ENCODE results near the gene B3GNT9. TPM values are rescaled to one million over a fixed set of nuclear protein-coding genes. Genes with fewer than 3 reads are reported as not detected.

The B3GNT9 gene
- total RNA-seq, 1 donor from 2014 or later: 12.8 TPM

DNA sequence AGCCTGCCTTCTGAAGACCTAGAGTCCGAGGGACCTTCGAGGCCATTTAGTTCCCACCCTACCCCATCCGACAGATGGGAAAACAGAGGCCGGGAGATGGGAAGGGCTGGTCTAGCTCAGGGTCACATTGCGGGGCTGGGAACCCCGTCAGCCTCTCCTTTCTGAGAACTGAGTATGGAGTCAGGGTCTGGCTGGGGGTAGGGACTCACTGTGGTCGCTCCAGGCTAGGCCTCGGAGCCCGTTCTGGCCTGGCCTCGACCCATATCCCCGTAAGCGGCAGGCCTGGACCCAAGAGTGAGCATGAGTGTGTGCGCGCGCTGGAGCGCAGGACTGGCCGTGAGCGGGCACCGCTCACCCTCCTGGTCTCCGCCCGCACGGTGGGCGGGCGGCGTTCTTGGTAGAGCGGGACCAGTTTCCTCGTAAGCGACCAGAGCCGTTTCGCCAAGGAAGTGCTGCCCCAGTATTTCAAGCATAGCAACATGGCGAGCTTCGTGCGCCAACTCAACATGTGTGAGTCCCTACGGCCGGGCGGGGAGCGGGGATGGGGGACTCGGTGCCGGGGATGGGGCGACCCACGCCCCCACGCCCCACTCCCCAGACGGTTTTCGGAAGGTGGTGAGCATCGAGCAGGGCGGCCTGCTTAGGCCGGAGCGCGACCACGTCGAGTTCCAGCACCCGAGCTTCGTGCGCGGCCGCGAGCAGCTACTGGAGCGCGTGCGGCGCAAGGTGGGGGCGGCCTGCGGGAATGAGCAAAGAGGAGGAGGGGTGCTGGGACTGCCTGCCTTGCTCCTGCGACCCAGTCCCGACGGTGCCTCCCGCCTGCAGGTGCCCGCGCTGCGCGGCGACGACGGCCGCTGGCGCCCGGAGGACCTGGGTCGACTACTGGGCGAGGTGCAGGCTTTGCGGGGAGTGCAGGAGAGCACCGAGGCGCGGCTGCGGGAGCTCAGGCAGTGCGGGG lies 14.6 kb upstream of the B3GNT9 start:
- TF ChIP-seq POLR2AphosphoS5 (IDR thresholded peaks at IDR 0.05; ENCODE audit: insufficient read depth in 1 of 2, low read depth in 1 of 2): no peak
- TF ChIP-seq POLR2A (IDR thresholded peaks at IDR 0.05): no peak
- TF ChIP-seq, protein P1, sequence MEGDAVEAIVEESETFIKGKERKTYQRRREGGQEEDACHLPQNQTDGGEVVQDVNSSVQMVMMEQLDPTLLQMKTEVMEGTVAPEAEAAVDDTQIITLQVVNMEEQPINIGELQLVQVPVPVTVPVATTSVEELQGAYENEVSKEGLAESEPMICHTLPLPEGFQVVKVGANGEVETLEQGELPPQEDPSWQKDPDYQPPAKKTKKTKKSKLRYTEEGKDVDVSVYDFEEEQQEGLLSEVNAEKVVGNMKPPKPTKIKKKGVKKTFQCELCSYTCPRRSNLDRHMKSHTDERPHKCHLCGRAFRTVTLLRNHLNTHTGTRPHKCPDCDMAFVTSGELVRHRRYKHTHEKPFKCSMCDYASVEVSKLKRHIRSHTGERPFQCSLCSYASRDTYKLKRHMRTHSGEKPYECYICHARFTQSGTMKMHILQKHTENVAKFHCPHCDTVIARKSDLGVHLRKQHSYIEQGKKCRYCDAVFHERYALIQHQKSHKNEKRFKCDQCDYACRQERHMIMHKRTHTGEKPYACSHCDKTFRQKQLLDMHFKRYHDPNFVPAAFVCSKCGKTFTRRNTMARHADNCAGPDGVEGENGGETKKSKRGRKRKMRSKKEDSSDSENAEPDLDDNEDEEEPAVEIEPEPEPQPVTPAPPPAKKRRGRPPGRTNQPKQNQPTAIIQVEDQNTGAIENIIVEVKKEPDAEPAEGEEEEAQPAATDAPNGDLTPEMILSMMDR (IDR thresholded peaks at IDR 0.05): no peak
- DNase-seq (ENCODE audit: extremely low spot score in 2 of 2): no peak
- Histone ChIP-seq H3K4me3 (peak overlapping the region; percentile 44 to 45), H3K9me3 (no peaks in the 10 kb centered on the region), H3K36me3 (no peaks in the 10 kb centered on the region), H3K27ac (peak overlapping the region; percentile 76), H3K4me1 (peaks cover 65% of the 10 kb centered on the region), H3K27me3 (no peaks in the 10 kb centered on the region)
- intact Hi-C loops (cut with DNase I): no loop called here

DNA sequence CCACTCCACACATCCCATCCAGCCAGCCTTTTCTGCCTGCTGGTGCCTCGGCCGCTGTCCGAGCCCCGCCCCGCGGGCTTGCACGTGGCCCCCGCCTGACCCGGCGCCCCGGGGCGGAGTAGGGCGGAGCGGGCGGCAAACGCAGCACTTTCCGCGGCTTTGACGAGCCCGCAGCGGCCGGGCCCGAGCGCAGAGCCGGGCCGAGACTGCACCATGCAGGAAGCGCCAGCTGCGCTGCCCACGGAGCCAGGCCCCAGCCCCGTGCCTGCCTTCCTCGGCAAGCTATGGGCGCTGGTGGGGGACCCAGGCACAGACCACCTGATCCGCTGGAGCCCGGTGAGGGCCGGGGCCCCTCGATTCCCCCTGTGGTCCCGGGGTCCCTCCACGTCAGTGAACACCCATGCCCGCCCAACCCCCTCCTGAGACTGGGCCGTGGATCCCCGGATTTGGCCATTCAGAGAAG lies 13.8 kb upstream of the B3GNT9 start, which contains the start of gene HSF4:
Gene HSF4, plus strand, starts transcription at position 147 of the 463 bp plus-strand sequence. Its CDS starts 67 bp downstream, at position 214.
- TF ChIP-seq POLR2A (IDR thresholded peaks at IDR 0.05): peak in 1 of 2 donors; percentile 35
- TF ChIP-seq, protein P1 (IDR thresholded peaks at IDR 0.05): no peak
- TF ChIP-seq POLR2AphosphoS5 (IDR thresholded peaks at IDR 0.05; ENCODE audit: insufficient read depth in 1 of 2, low read depth in 1 of 2): peak in 1 of 2 donors; percentile 34
- Histone ChIP-seq H3K4me3 (peak within 1 kb of the TSS; percentile 44 to 45), H3K9me3 (no peaks in the 10 kb centered on the region), H3K27me3 (no peaks in the 10 kb centered on the region), H3K27ac (peak within 1 kb of the TSS; percentile 76), H3K4me1 (peaks cover 60% of the 10 kb centered on the region), H3K36me3 (no peaks in the 10 kb centered on the region)
- intact Hi-C loops (cut with DNase I): no loop called here
- no peak for DNase-seq (ENCODE audit: extremely low spot score in 2 of 2)

DNA sequence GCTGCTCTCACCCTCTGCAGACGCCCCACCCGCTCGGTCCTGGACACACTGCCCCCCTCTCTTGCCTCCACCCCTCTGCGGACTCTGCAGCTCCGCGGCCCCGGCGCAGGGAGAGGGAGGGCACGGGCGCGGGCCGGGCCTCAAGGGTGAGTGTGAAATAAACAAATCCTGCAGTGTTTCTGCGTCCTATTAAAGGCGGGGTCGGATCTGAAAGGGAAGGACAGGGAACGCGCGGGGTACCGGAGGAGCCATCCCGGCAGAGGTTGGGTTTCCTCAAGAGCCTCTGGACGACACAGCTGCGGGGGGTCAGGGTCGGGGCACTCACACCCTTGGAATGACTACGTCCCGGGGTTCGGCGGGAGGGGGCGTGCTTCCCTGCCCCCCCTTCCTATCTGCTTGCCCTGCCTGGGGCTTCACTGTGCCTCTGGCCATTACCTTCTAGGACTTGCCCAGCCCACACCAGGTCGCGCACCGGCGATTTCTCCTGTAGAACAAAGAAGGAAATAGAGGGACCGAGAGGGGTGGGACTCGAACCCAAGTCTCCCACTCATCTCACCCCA lies 13.3 kb upstream of the B3GNT9 start:
- intact Hi-C loops (cut with DNase I): no loop called here
- TF ChIP-seq POLR2AphosphoS5 (IDR thresholded peaks at IDR 0.05; ENCODE audit: insufficient read depth in 1 of 2, low read depth in 1 of 2) (peak in 1 of 2 donors; percentile 56), POLR2A (IDR thresholded peaks at IDR 0.05) (no peak)
- TF ChIP-seq, protein P1 (IDR thresholded peaks at IDR 0.05): no peak
- H3K27me3 ChIP-seq: no peaks in the 10 kb centered on the region
- H3K36me3 ChIP-seq: no peaks in the 10 kb centered on the region
- H3K4me3 ChIP-seq: peak overlapping the region; percentile 44 to 45
- no peaks in the 10 kb centered on the region for H3K9me3 ChIP-seq
- peak overlapping the region; percentile 76 for H3K27ac ChIP-seq
- DNase-seq (ENCODE audit: extremely low spot score in 2 of 2): no peak
- peaks cover 59% of the 10 kb centered on the region for H3K4me1 ChIP-seq

DNA sequence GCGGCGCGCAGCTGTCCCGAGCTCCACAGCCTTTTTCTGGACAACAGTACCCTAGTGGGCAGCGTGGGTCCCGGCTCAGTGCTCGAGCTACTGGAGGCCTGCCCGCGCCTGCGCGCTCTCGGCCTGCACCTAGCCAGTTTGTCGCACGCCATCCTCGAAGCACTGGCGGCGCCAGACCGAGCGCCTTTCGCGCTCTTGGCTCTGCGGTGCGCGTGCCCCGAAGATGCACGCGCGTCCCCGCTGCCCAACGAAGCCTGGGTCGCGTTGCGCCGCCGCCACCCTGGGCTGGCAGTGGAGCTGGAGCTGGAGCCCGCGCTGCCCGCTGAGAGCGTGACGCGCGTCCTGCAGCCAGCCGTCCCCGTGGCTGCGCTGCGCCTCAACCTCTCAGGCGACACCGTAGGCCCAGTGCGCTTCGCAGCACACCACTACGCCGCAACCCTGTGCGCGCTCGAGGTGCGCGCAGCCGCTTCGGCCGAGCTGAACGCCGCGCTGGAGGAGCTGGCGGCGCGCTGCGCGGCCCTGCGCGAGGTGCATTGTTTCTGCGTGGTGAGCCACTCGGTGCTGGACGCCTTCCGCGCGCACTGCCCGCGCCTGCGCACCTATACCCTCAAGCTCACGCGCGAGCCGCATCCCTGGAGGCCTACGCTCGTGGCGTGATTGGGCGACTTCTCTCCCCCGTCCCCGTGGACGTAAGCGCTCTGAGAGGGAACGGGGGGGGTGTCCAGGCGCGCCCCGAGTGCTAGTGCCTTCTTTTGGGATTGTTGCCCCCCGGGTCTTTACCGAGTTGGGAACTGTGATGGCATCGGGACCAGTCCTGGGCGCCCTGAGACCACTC lies 12.6 kb upstream of the B3GNT9 start:
- no peak for DNase-seq (ENCODE audit: extremely low spot score in 2 of 2)
- H3K4me1 ChIP-seq: peaks cover 60% of the 10 kb centered on the region

More for the DNA sequence above, 12.6 kb upstream of the B3GNT9 start:
- Histone ChIP-seq H3K9me3 (no peaks in the 10 kb centered on the region), H3K27ac (peak overlapping the region; percentile 76), H3K4me3 (peak overlapping the region; percentile 44 to 45), H3K36me3 (no peaks in the 10 kb centered on the region), H3K27me3 (no peaks in the 10 kb centered on the region)
- intact Hi-C loops (cut with DNase I): no loop called here
- TF ChIP-seq POLR2AphosphoS5 (IDR thresholded peaks at IDR 0.05; ENCODE audit: insufficient read depth in 1 of 2, low read depth in 1 of 2) (no peak), POLR2A (IDR thresholded peaks at IDR 0.05) (no peak)
- TF ChIP-seq, protein P1 (IDR thresholded peaks at IDR 0.05): no peak
